ENCODE results near the gene ASTN2.

Gene ASTN2

GRCh38 chr9:116628716-116629115 lies 786.1 kb downstream of the ASTN2 start:
- Histone ChIP-seq H4K20me1 (ENCODE audit: insufficient read depth) (no peaks in the 10 kb centered on the region), H3K9ac (no peak overlapping the region), H2AFZ (ENCODE audit: low read depth) (no peak overlapping the region), H3K79me2 (ENCODE audit: insufficient read depth, low read depth) (no peaks in the 10 kb centered on the region), H3K4me2 (no peak overlapping the region), H3K27me3 (ENCODE audit: insufficient read depth, low read depth) (no peaks in the 10 kb centered on the region), H3K27ac (no peak overlapping the region), H3K4me1 (ENCODE audit: low read depth, poor library complexity, severe bottlenecking) (no peaks in the 10 kb centered on the region), H3K4me3 (IDR thresholded peaks at IDR 0.05; ENCODE audit: insufficient read depth, low read depth, low read length) (no peak overlapping the region), H3K36me3 (ENCODE audit: insufficient read depth) (no peaks in the 10 kb centered on the region)
- TF ChIP-seq CTCF (conservative IDR thresholded peaks at IDR 0.05; ENCODE audit: low read depth, low read length): no peak

- Histone ChIP-seq H3K4me3 (IDR thresholded peaks at IDR 0.05; ENCODE audit: insufficient read depth, low read depth, low read length) (no peak overlapping the region), H3K27ac (no peak overlapping the region), H3K27me3 (ENCODE audit: insufficient read depth, low read depth) (no peaks in the 10 kb centered on the region), H3K4me2 (no peak overlapping the region), H3K4me1 (ENCODE audit: low read depth, poor library complexity, severe bottlenecking) (no peaks in the 10 kb centered on the region), H4K20me1 (ENCODE audit: insufficient read depth) (no peaks in the 10 kb centered on the region), H3K79me2 (ENCODE audit: insufficient read depth, low read depth) (no peaks in the 10 kb centered on the region), H2AFZ (ENCODE audit: low read depth) (no peak overlapping the region), H3K9ac (no peak overlapping the region), H3K36me3 (ENCODE audit: insufficient read depth) (no peaks in the 10 kb centered on the region)
- TF ChIP-seq CTCF (conservative IDR thresholded peaks at IDR 0.05; ENCODE audit: low read depth, low read length): no peak
These were observed 787.4 kb downstream of the ASTN2 start for GRCh38 chr9:116627433-116627832.

- no peak for TF ChIP-seq CTCF (conservative IDR thresholded peaks at IDR 0.05; ENCODE audit: low read depth, low read length)
- no peaks in the 10 kb centered on the region for H3K79me2 ChIP-seq (ENCODE audit: insufficient read depth, low read depth)
- H3K4me3 ChIP-seq (IDR thresholded peaks at IDR 0.05; ENCODE audit: insufficient read depth, low read depth, low read length): no peak overlapping the region
- no peak overlapping the region for H3K4me2 ChIP-seq
- no peaks in the 10 kb centered on the region for H4K20me1 ChIP-seq (ENCODE audit: insufficient read depth)
- H3K4me1 ChIP-seq (ENCODE audit: low read depth, poor library complexity, severe bottlenecking): no peaks in the 10 kb centered on the region
- no peaks in the 10 kb centered on the region for H3K27me3 ChIP-seq (ENCODE audit: insufficient read depth, low read depth)
- H3K36me3 ChIP-seq (ENCODE audit: insufficient read depth): no peaks in the 10 kb centered on the region
- H2AFZ ChIP-seq (ENCODE audit: low read depth): no peak overlapping the region
- no peak overlapping the region for H3K9ac ChIP-seq
- H3K27ac ChIP-seq: no peak overlapping the region
These were observed 788.1 kb downstream of the ASTN2 start for GRCh38 chr9:116626762-116627161.

GRCh38 chr9:116623715-116624114 lies 791.1 kb downstream of the ASTN2 start:
- no peaks in the 10 kb centered on the region for H4K20me1 ChIP-seq (ENCODE audit: insufficient read depth)
- H3K4me3 ChIP-seq (IDR thresholded peaks at IDR 0.05; ENCODE audit: insufficient read depth, low read depth, low read length): no peak overlapping the region
- H3K27ac ChIP-seq: no peak overlapping the region
- no peaks in the 10 kb centered on the region for H3K4me1 ChIP-seq (ENCODE audit: low read depth, poor library complexity, severe bottlenecking)
- H2AFZ ChIP-seq (ENCODE audit: low read depth): no peak overlapping the region
- H3K36me3 ChIP-seq (ENCODE audit: insufficient read depth): no peaks in the 10 kb centered on the region
- no peaks in the 10 kb centered on the region for H3K79me2 ChIP-seq (ENCODE audit: insufficient read depth, low read depth)
- H3K4me2 ChIP-seq: no peak overlapping the region
- H3K9ac ChIP-seq: no peak overlapping the region
- no peak for TF ChIP-seq CTCF (conservative IDR thresholded peaks at IDR 0.05; ENCODE audit: low read depth, low read length)
- no peaks in the 10 kb centered on the region for H3K27me3 ChIP-seq (ENCODE audit: insufficient read depth, low read depth)

GRCh38 chr9:116617389-116617788 lies 797.5 kb downstream of the ASTN2 start:
- Histone ChIP-seq H3K9ac (no peak overlapping the region), H3K27me3 (ENCODE audit: insufficient read depth, low read depth) (no peaks in the 10 kb centered on the region), H3K4me3 (IDR thresholded peaks at IDR 0.05; ENCODE audit: insufficient read depth, low read depth, low read length) (no peak overlapping the region), H3K4me2 (no peak overlapping the region), H4K20me1 (ENCODE audit: insufficient read depth) (no peaks in the 10 kb centered on the region), H3K79me2 (ENCODE audit: insufficient read depth, low read depth) (no peaks in the 10 kb centered on the region), H3K4me1 (ENCODE audit: low read depth, poor library complexity, severe bottlenecking) (no peaks in the 10 kb centered on the region), H2AFZ (ENCODE audit: low read depth) (no peak overlapping the region), H3K36me3 (ENCODE audit: insufficient read depth) (no peaks in the 10 kb centered on the region), H3K27ac (no peak overlapping the region)
- no peak for TF ChIP-seq CTCF (conservative IDR thresholded peaks at IDR 0.05; ENCODE audit: low read depth, low read length)
